H9 (cell line): ENCODE measurements around the gene MOB3B. TPM values are rescaled to one million over a fixed set of nuclear protein-coding genes. Genes with fewer than 3 reads are reported as not detected.

Experiments used
- DNase-seq: peaks from one replicate; pipeline ENCODE4 v3.0.0-alpha.2; 2017
- H2AFZ ChIP-seq: one replicate; pipeline ENCODE4 v1.6.1; 2013; ENCODE audit warnings: mild to moderate bottlenecking, low read length, control low read depth, moderate library complexity
- H2AK5ac ChIP-seq: 2 replicates; pipeline ENCODE4 v1.6.1; 2013; ENCODE audit warnings: low read length, control low read depth, mixed read lengths; ENCODE audit not compliant: insufficient read length
- H2BK120ac ChIP-seq: one replicate; pipeline ENCODE4 v1.6.1; 2013; ENCODE audit warnings: low read depth, mild to moderate bottlenecking, low read length, control low read depth, inconsistent platforms; ENCODE audit not compliant: poor library complexity, severe bottlenecking
- H2BK12ac ChIP-seq: 2 replicates; pipeline ENCODE4 v1.6.1; 2013; ENCODE audit warnings: low read length, control low read depth, mixed read lengths, low read depth; ENCODE audit not compliant: insufficient read length
- H2BK15ac ChIP-seq: 2 replicates; pipeline ENCODE4 v1.6.1; 2013; ENCODE audit warnings: low read depth, low read length, control low read depth
- H2BK20ac ChIP-seq: one replicate; pipeline ENCODE4 v1.6.1; 2013; ENCODE audit warnings: low read depth, mild to moderate bottlenecking, low read length, control low read depth, inconsistent platforms; ENCODE audit not compliant: poor library complexity, severe bottlenecking
- H2BK5ac ChIP-seq: 2 replicates; pipeline ENCODE4 v1.6.1; 2013; ENCODE audit warnings: low read length, control low read depth, mixed read lengths; ENCODE audit not compliant: insufficient read length
- H3K14ac ChIP-seq: 2 replicates; pipeline ENCODE4 v1.6.1; 2013; ENCODE audit warnings: low read length, control low read depth; ENCODE audit not compliant: insufficient read depth
- H3K18ac ChIP-seq: 2 replicates; pipeline ENCODE4 v1.6.1; 2013; ENCODE audit warnings: low read depth, mild to moderate bottlenecking, mixed read lengths, low read length, control low read depth; ENCODE audit not compliant: insufficient read length
- H3K23ac ChIP-seq: 2 replicates; pipeline ENCODE4 v1.6.1; 2013; ENCODE audit warnings: low read length, control low read depth, mixed read lengths, low read depth; ENCODE audit not compliant: insufficient read length
- H3K23me2 ChIP-seq: 2 replicates; pipeline ENCODE4 v1.6.1; 2013; ENCODE audit warnings: low read depth, mild to moderate bottlenecking, mixed read lengths, low read length, control low read depth; ENCODE audit not compliant: insufficient read length, poor library complexity, severe bottlenecking
- H3K27ac ChIP-seq: 2 replicates; pipeline ENCODE4 v1.5.1; 2013; ENCODE audit warnings: low read length, control low read depth, mixed read lengths, low read depth; ENCODE audit not compliant: insufficient read length
- H3K27me3 ChIP-seq: 2 replicates; pipeline ENCODE4 v1.6.1; 2013; ENCODE audit warnings: low read length, control low read depth, inconsistent platforms; ENCODE audit not compliant: insufficient read depth
- H3K4ac ChIP-seq: 2 replicates; pipeline ENCODE4 v1.6.1; 2013; ENCODE audit warnings: low read depth, mild to moderate bottlenecking, control low read depth, inconsistent platforms, low read length, moderate library complexity
- H3K4me1 ChIP-seq: 2 replicates; pipeline ENCODE4 v1.6.1; 2013; ENCODE audit warnings: low read length, control low read depth, inconsistent platforms; ENCODE audit not compliant: insufficient read depth
- H3K4me2 ChIP-seq: 2 replicates; pipeline ENCODE4 v1.6.1; 2013; ENCODE audit warnings: low read length, control low read depth, mixed read lengths; ENCODE audit not compliant: insufficient read length, insufficient read depth
- H3K56ac ChIP-seq: 2 replicates; pipeline ENCODE4 v1.6.1; 2013; ENCODE audit warnings: low read depth, mild to moderate bottlenecking, mixed read lengths, low read length, control low read depth; ENCODE audit not compliant: insufficient read length
- H3K79me1 ChIP-seq: 2 replicates; pipeline ENCODE4 v1.6.1; 2013; ENCODE audit warnings: low read depth, mild to moderate bottlenecking, moderate library complexity, low read length, control low read depth, inconsistent platforms; ENCODE audit not compliant: insufficient read depth, poor library complexity, severe bottlenecking
- H3K79me2 ChIP-seq: 2 replicates; pipeline ENCODE4 v1.6.1; 2013; ENCODE audit warnings: low read length, control low read depth, inconsistent platforms; ENCODE audit not compliant: insufficient read depth
- H3K9ac ChIP-seq: 2 replicates; pipeline ENCODE4 v1.6.1; 2013; ENCODE audit warnings: low read length, control low read depth, mixed read lengths; ENCODE audit not compliant: insufficient read length; ENCODE audit errors: extremely low read depth
- H3K9me3 ChIP-seq: one replicate; pipeline ENCODE4 v1.6.1; 2013; ENCODE audit warnings: low read depth, low read length, inconsistent platforms; ENCODE audit not compliant: control insufficient read depth
- H3T11ph ChIP-seq: one replicate; pipeline ENCODE4 v1.6.1; 2013; ENCODE audit warnings: mild to moderate bottlenecking, low read length, control low read depth, inconsistent platforms
- H4K20me1 ChIP-seq: one replicate; pipeline ENCODE4 v1.6.1; 2013; ENCODE audit not compliant: control insufficient read depth, insufficient read length, insufficient read depth
- H4K5ac ChIP-seq: 2 replicates; pipeline ENCODE4 v1.6.1; 2013; ENCODE audit warnings: low read depth, mild to moderate bottlenecking, mixed read lengths, low read length, control low read depth; ENCODE audit not compliant: insufficient read length
- H4K8ac ChIP-seq: replicated peaks from 2 replicates; pipeline ENCODE4 v1.6.1; 2013; ENCODE audit warnings: low read length, control low read depth, mixed read lengths, low read depth; ENCODE audit not compliant: insufficient read length
- H4K91ac ChIP-seq: 2 replicates; pipeline ENCODE4 v1.6.1; 2013; ENCODE audit warnings: low read depth, mild to moderate bottlenecking, moderate library complexity, mixed read lengths, low read length, control low read depth; ENCODE audit not compliant: insufficient read length
- H3K27ac Mint-ChIP-seq, 3 experiments: 2 replicates in 2 of 3; 3 replicates in 1 of 3; pipeline ENCODE4 v1.8.0; 2020 to 2021; ENCODE audit warnings: mixed read lengths in 3 of 3, mild to moderate bottlenecking in 1 of 3, moderate library complexity in 1 of 3
- H3K27me3 Mint-ChIP-seq: 2 replicates; pipeline ENCODE4 v1.8.0; 2021; ENCODE audit warnings: low read depth, mild to moderate bottlenecking, moderate library complexity, mixed read lengths
- H3K36me3 Mint-ChIP-seq, 3 experiments: 2 replicates in 2 of 3; 3 replicates in 1 of 3; pipeline ENCODE4 v1.8.0; 2020 to 2021; ENCODE audit warnings: low read depth in 3 of 3, mixed read lengths in 3 of 3; ENCODE audit not compliant: insufficient read depth in 1 of 3
- H3K4me1 Mint-ChIP-seq, 2 experiments: 2 replicates each; pipeline ENCODE4 v1.8.0; 2020; ENCODE audit warnings: mixed read lengths in 2 of 2
- H3K4me3 Mint-ChIP-seq, 2 experiments: 2 replicates in 1 of 2; 3 replicates in 1 of 2; pipeline ENCODE4 v1.8.0; 2020 to 2021; ENCODE audit warnings: mild to moderate bottlenecking in 2 of 2, mixed read lengths in 2 of 2, moderate library complexity in 1 of 2
- H3K9me3 Mint-ChIP-seq, 2 experiments: 2 replicates in 1 of 2; 3 replicates in 1 of 2; pipeline ENCODE4 v1.8.0; 2020; ENCODE audit warnings: mild to moderate bottlenecking in 2 of 2, mixed read lengths in 2 of 2, moderate library complexity in 1 of 2
- WGBS: extraction: QIAGEN DNeasy Blood & Tissue Kit; methylation state at CpG from one replicate; pipeline ENCODE4 v1.1.7; 2013; ENCODE audit warnings: missing lambda C conversion rate, low lambda C conversion rate, mixed read lengths; ENCODE audit not compliant: insufficient read length; ENCODE audit errors: extremely low coverage; 5-methylcytosine and 5-hydroxymethylcytosine counted together
- total RNA-seq: library from RNA; stranded (reverse); gene quantifications from 2 replicates; pipeline ENCODE4 v1.2.1, GENCODE V29; 2021
- TF ChIP-seq, protein P1 (sequence below): fragments of 200-600 bp; sonication (generic); conservative IDR thresholded peaks from 3 replicates; pipeline ENCODE4 v1.8.0; 2021; ENCODE audit warnings: antibody characterized with exemption, mild to moderate bottlenecking

The MOB3B gene
- total RNA-seq, 1 experiment from 2014 or later, result 9.8 TPM

DNA sequence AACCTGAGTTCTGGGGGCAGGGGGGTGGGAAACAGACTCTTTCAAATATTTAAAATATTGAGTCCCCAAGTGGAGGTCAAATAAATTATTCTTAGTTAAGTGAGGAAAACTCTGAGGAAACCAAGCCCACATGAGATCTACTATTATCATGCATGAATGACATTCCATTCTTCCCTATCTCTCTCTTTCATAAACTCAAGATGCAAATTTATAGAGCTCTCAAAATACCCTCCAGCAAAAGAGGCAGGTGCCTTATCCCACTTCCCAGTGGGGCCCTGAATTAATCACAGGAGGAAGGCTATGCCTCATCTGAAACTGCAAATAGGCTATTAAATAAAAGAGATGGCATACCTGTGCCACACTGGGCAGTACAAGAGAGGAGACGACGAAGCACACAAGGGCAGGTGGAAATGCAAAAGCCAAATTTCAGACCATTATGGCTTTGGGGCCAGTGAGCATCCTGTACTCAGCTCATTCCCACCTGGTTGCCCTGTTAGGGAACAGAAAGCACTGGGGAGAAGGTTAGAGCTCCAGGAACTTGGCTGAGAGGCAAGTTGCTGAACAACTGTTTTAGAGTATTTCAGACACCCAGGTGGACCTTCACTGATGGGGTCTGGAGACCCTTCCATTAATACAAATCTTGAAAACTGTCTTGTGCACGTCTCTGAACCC lies 130.5 kb downstream of the MOB3B start:
- no peak overlapping the region for H3K4me2 ChIP-seq
- H4K20me1 ChIP-seq, result no peaks in the 10 kb centered on the region
- H3K23me2 ChIP-seq, result no peaks in the 10 kb centered on the region
- H3K9me3 ChIP-seq, result no peaks in the 10 kb centered on the region
- H3K4me1 Mint-ChIP-seq, result peaks cover 45 to 47% of the 10 kb centered on the region in 2 experiments
- no peaks in the 10 kb centered on the region for H3K27me3 Mint-ChIP-seq
- H3K27ac Mint-ChIP-seq, result 0 out of 7 replicates have a peak overlapping the region, but pooled peaks of 1 of the 3 experiments have one; percentile 2
- H2BK120ac ChIP-seq, result no peak overlapping the region
- no peak overlapping the region for H4K8ac ChIP-seq
- H2AK5ac ChIP-seq, result no peak overlapping the region
- H2BK5ac ChIP-seq, result no peak overlapping the region
- H2BK20ac ChIP-seq, result no peak overlapping the region
- no peaks in the 10 kb centered on the region for H3K36me3 Mint-ChIP-seq
- TF ChIP-seq, protein P1, sequence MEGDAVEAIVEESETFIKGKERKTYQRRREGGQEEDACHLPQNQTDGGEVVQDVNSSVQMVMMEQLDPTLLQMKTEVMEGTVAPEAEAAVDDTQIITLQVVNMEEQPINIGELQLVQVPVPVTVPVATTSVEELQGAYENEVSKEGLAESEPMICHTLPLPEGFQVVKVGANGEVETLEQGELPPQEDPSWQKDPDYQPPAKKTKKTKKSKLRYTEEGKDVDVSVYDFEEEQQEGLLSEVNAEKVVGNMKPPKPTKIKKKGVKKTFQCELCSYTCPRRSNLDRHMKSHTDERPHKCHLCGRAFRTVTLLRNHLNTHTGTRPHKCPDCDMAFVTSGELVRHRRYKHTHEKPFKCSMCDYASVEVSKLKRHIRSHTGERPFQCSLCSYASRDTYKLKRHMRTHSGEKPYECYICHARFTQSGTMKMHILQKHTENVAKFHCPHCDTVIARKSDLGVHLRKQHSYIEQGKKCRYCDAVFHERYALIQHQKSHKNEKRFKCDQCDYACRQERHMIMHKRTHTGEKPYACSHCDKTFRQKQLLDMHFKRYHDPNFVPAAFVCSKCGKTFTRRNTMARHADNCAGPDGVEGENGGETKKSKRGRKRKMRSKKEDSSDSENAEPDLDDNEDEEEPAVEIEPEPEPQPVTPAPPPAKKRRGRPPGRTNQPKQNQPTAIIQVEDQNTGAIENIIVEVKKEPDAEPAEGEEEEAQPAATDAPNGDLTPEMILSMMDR, result no peak
- peaks cover 5% of the 10 kb centered on the region; the same call in 1 of the 2 replicates for H3K4me1 ChIP-seq
- H3K9me3 Mint-ChIP-seq, result no peaks in the 10 kb centered on the region
- no peak overlapping the region for H3K14ac ChIP-seq
- no peak for DNase-seq
- H3K23ac ChIP-seq, result no peak overlapping the region
- H3K56ac ChIP-seq, result no peak overlapping the region
- H4K91ac ChIP-seq, result no peak overlapping the region
- H3K27ac ChIP-seq, result no peak overlapping the region
- no peak overlapping the region for H2AFZ ChIP-seq
- H2BK15ac ChIP-seq, result no peak overlapping the region
- H3K18ac ChIP-seq, result no peak overlapping the region
- H3K79me2 ChIP-seq, result peaks cover 2% of the 10 kb centered on the region; the same call in 1 of the 2 replicates
- H3K27me3 ChIP-seq, result no peaks in the 10 kb centered on the region
- no peak overlapping the region for H2BK12ac ChIP-seq
- H3T11ph ChIP-seq, result no peak overlapping the region
- no peaks in the 10 kb centered on the region for H3K79me1 ChIP-seq
- no peak overlapping the region for H3K4me3 Mint-ChIP-seq
- no CpG with 5 or more reads among the region's 3 CpGs for WGBS
- H4K5ac ChIP-seq, result no peak overlapping the region
- no peak overlapping the region for H3K4ac ChIP-seq
- H3K9ac ChIP-seq, result no peak overlapping the region
